ENCODE measurements around the gene TXNRD2.

GRCh38 chr22:19876941-19877625 lies 64.5 kb downstream of the TXNRD2 start:
- TF ChIP-seq, protein P1, sequence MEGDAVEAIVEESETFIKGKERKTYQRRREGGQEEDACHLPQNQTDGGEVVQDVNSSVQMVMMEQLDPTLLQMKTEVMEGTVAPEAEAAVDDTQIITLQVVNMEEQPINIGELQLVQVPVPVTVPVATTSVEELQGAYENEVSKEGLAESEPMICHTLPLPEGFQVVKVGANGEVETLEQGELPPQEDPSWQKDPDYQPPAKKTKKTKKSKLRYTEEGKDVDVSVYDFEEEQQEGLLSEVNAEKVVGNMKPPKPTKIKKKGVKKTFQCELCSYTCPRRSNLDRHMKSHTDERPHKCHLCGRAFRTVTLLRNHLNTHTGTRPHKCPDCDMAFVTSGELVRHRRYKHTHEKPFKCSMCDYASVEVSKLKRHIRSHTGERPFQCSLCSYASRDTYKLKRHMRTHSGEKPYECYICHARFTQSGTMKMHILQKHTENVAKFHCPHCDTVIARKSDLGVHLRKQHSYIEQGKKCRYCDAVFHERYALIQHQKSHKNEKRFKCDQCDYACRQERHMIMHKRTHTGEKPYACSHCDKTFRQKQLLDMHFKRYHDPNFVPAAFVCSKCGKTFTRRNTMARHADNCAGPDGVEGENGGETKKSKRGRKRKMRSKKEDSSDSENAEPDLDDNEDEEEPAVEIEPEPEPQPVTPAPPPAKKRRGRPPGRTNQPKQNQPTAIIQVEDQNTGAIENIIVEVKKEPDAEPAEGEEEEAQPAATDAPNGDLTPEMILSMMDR (conservative IDR thresholded peaks at IDR 0.05; ENCODE audit: low read depth, low read length) = no peak
- no peak for TF ChIP-seq EZH2 (IDR thresholded peaks at IDR 0.05; ENCODE audit: low read length, unreplicated experiment)

Measured in PC-3 (cell line).